ENCODE results near the gene DPP10.

DNA sequence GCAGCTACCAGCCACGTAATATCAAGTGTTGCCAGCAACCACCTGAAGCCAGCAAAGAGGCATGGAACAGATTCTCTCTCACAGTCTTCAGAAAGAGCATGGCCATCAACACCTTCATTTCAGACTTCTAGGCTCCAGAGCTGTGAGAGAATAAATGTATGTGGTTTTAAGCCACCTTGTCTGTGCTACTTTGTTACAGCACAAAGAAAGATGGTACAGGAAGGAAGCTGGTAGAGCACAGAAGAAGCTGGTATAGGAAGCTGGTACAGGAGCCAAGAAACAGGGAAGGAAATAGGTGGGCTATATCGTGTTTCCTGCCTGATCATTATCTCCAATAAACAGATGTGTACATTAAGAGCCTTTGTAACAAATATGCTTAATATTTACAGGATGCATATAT lies 217.4 kb downstream of the DPP10 start:
- TF ChIP-seq ZNF382 (CRISPR knock-in tag; IDR thresholded peaks at IDR 0.05; ENCODE audit: borderline replicate concordance) (no peak), CREM (IDR thresholded peaks at IDR 0.05) (no peak), CREM (CRISPR knock-in tag; IDR thresholded peaks at IDR 0.05) (no peak), KDM1A (CRISPR knock-in tag; IDR thresholded peaks at IDR 0.05) (no peak), CTCF (CRISPR knock-in tag; IDR thresholded peaks at IDR 0.05) (no peak), FOXC1 (CRISPR knock-in tag; IDR thresholded peaks at IDR 0.05; ENCODE audit: borderline replicate concordance) (no peak), TRIM22 (IDR thresholded peaks at IDR 0.05) (no peak), MEIS2 (CRISPR knock-in tag; IDR thresholded peaks at IDR 0.05) (no peak)

Measured in HepG2 (cell line).